ENCODE results near the gene CRYBB1.

The CRYBB1 gene

GRCh38 chr22:26549902-26550497 is 67.8 kb downstream of the CRYBB1 start:
- no peak for DNase-seq
